Stimulated activated naive CD8-positive, alpha-beta T cell treated with anti-CD3 and anti-CD28 coated beads, Interleukin-15, amount 100 ng/mL, for 72 hours (primary cell): ENCODE data around the gene CDH4.

Experiments used
- ATAC-seq: fragments of 150-1000 bp; cut with Tn5 transposase; 2 replicates; pipeline ENCODE4 v1.10.0; 2021; ENCODE audit warnings: mild to moderate bottlenecking, moderate library complexity
- DNase-seq, 2 donors: peaks; one replicate each; pipeline ENCODE4 v3.0.0; 2021 to 2022
- H3K27ac Mint-ChIP-seq, 2 donors: one replicate each; pipeline ENCODE4 v1.8.0; 2022; ENCODE audit warnings: mild to moderate bottlenecking in 2 of 2, mixed read lengths in 2 of 2, moderate library complexity in 2 of 2
- H3K27me3 Mint-ChIP-seq: one replicate; pipeline ENCODE4 v1.8.0; 2022; ENCODE audit warnings: mixed read lengths
- H3K4me1 Mint-ChIP-seq: one replicate; pipeline ENCODE4 v1.8.0; 2022; ENCODE audit warnings: mild to moderate bottlenecking, mixed read lengths
- H3K4me3 Mint-ChIP-seq, 2 donors: one replicate each; pipeline ENCODE4 v1.8.0; 2022; ENCODE audit warnings: mild to moderate bottlenecking in 2 of 2, mixed read lengths in 2 of 2, moderate library complexity in 1 of 2
- H3K9me3 Mint-ChIP-seq, 2 donors: one replicate each; pipeline ENCODE4 v1.8.0; 2022; ENCODE audit warnings: mixed read lengths in 2 of 2

The CDH4 gene

DNA sequence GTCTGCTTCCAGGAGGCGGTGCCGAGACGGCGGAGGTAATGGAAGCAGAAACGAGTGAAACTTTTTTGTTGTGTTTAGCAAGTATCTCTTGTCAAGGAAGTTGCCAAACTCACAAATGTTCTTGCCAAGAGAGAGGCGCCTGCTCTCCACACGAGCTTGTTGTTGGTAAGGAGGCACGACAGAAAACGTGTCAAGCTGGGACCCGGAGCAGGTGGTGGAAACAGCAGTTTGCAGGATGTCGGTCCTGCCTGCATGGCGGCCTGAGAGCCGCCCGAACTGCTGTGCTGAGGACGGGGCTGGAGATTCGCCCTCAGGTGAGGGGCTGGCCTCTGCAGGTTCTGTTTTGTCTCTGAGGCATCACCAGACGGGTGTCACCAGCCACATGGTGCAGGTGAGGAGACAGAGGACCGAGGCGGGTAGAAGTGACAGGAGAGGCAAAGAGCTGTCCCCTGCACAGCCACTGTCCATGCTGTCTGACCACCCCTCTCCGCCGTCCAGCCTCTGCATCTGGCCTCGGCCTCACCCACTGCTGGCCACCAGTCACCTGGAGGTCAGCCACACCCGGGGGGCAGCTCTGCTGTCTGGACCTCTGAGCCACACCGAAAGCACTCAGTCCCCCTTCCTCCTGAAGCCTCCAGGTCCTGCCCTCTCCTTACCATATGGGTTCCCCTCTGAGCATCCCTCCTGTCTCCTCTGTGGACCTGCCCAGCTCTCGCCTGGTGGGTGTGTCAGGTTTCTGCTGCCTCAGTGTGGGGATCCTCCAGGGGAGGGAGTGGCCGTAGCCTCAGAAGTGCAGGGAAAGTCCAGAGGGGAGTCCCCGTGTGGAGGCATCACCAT, 552.1 kb downstream of the CDH4 start:
- peaks cover 23% of the 10 kb centered on the region for H3K27me3 Mint-ChIP-seq
- DNase-seq, result no peak
- no peaks in the 10 kb centered on the region for H3K9me3 Mint-ChIP-seq
- peak overlapping the region in 1 of 2 donors; percentile 2 for H3K4me3 Mint-ChIP-seq
- no peak overlapping the region for H3K27ac Mint-ChIP-seq
- H3K4me1 Mint-ChIP-seq, result peaks cover 10% of the 10 kb centered on the region
- peak; percentile 61 for ATAC-seq

- no peak overlapping the region for H3K4me3 Mint-ChIP-seq
- H3K9me3 Mint-ChIP-seq, result no peaks in the 10 kb centered on the region
- peaks cover 10% of the 10 kb centered on the region for H3K4me1 Mint-ChIP-seq
- H3K27me3 Mint-ChIP-seq, result peaks cover 23% of the 10 kb centered on the region
- no peak for DNase-seq
- no peak overlapping the region for H3K27ac Mint-ChIP-seq
- no peak for ATAC-seq
Observed at GRCh38 chr20:61804752-61805295, 552.8 kb downstream of the CDH4 start.

- DNase-seq (no peak), ATAC-seq (no peak)
- Mint-ChIP-seq H3K4me3 (no peak overlapping the region), H3K27ac (no peak overlapping the region), H3K4me1 (peaks cover 10% of the 10 kb centered on the region), H3K27me3 (peaks cover 23% of the 10 kb centered on the region), H3K9me3 (no peaks in the 10 kb centered on the region)
Observed at GRCh38 chr20:61805365-61805764, 553.3 kb downstream of the CDH4 start.

GRCh38 chr20:61805781-61806180, 553.7 kb downstream of the CDH4 start:
- Mint-ChIP-seq H3K27me3 (peaks cover 23% of the 10 kb centered on the region), H3K27ac (no peak overlapping the region), H3K9me3 (no peaks in the 10 kb centered on the region), H3K4me3 (no peak overlapping the region), H3K4me1 (peaks cover 10% of the 10 kb centered on the region)
- no peak for DNase-seq
- no peak for ATAC-seq

DNA sequence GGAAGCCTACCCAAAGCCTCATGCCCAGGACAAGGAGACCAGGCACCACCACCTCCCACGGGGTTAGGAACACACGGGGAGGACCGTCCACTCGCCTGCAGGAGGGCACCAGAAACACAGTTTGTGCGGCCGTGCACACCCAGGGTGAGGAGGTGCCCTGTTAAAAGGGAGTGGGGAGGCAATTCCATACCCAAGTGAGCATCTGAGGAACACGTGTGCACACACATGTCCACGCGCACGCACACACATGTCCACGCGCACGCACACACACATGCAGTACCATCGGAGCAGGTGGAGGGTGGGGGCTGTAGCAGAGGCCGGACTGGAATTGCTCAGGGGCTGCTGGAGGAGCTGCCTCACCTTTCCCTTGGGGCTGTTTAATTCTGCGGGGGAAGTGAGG, 554.3 kb downstream of the CDH4 start:
- no peaks in the 10 kb centered on the region for H3K9me3 Mint-ChIP-seq
- DNase-seq (no peak), ATAC-seq (no peak)
- H3K4me3 Mint-ChIP-seq, result no peak overlapping the region
- H3K27ac Mint-ChIP-seq, result no peak overlapping the region
- H3K4me1 Mint-ChIP-seq, result peaks cover 10% of the 10 kb centered on the region
- H3K27me3 Mint-ChIP-seq, result peaks cover 23% of the 10 kb centered on the region

GRCh38 chr20:61806995-61807394, 554.9 kb downstream of the CDH4 start:
- no peak overlapping the region for H3K4me3 Mint-ChIP-seq
- no peak overlapping the region for H3K27ac Mint-ChIP-seq
- H3K27me3 Mint-ChIP-seq, result peaks cover 23% of the 10 kb centered on the region
- ATAC-seq, result no peak
- H3K4me1 Mint-ChIP-seq, result peaks cover 10% of the 10 kb centered on the region
- DNase-seq, result no peak
- H3K9me3 Mint-ChIP-seq, result no peaks in the 10 kb centered on the region

GRCh38 chr20:61807471-61808160, 555.6 kb downstream of the CDH4 start:
- H3K4me3 Mint-ChIP-seq, result no peak overlapping the region
- no peak for DNase-seq
- ATAC-seq, result no peak

DNA sequence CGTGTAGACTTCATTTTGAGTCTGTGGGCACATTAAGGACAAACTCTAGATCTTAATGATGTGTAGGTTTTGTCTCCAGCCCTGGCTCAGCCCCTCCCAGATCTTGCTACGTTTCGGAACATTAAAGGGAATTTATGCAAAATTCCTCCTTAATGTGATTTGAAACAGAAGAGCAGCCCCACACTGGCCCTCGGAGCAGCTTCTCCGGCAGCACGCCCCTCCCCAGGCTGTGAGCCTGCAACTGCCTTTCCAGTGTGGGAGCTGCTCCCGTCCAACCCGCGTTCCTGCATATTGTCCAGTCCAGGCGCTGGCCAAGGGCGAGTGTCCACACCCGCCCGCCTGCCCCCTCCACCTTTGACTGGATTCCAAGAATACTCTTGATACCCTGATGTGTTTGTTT, 556.4 kb downstream of the CDH4 start:
- H3K27me3 Mint-ChIP-seq, result peaks cover 18% of the 10 kb centered on the region
- ATAC-seq (no peak), DNase-seq (no peak)
- H3K4me3 Mint-ChIP-seq, result no peak overlapping the region
- H3K9me3 Mint-ChIP-seq, result no peaks in the 10 kb centered on the region
- H3K4me1 Mint-ChIP-seq, result peaks cover 10% of the 10 kb centered on the region
- H3K27ac Mint-ChIP-seq, result no peak overlapping the region

More at GRCh38 chr20:61807471-61808160, 555.6 kb downstream of the CDH4 start:
- no peaks in the 10 kb centered on the region for H3K9me3 Mint-ChIP-seq
- no peak overlapping the region for H3K27ac Mint-ChIP-seq
- peaks cover 10% of the 10 kb centered on the region for H3K4me1 Mint-ChIP-seq
- peaks cover 23% of the 10 kb centered on the region for H3K27me3 Mint-ChIP-seq

DNA sequence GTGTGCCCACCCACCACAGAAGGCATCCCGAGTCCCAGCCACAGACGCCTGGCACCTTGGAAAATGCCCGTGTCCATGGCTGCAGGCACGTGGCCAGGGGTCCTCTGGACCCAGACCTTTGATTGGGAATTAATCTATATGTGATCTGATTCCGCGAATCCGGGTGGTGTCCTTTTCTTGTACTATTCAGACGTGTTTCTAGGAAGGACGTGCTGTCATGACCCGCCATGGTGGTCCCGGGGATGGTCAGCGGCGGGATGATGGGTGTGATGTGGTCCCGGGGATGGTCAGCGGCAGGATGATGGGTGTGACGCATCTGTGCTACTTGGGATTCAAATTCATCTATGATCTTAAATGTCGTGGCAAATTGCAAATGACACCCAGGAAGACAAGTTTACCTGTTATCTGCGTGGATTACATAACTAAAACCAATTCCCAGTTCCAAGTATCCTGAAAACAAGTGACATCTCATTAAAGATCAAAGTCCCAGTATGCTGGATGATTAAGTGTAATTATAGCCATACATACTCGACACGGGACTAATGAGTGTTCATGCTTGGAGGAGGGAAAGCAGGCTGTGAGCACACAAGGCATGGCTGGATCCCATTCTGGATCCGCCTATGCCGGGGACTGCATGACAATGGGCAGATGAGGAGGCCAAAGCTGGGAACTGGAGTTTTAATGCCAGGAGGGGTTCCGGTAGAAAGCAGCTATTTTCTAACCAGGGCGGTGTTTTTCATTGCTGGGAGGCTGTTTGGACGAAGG, 557.1 kb downstream of the CDH4 start:
- no peaks in the 10 kb centered on the region for H3K9me3 Mint-ChIP-seq
- no peak overlapping the region for H3K4me3 Mint-ChIP-seq
- H3K27ac Mint-ChIP-seq, result no peak overlapping the region
- peaks cover 8% of the 10 kb centered on the region for H3K4me1 Mint-ChIP-seq
- peaks cover 11% of the 10 kb centered on the region for H3K27me3 Mint-ChIP-seq
- no peak for DNase-seq
- ATAC-seq, result no peak

GRCh38 chr20:61810066-61810737, 558.1 kb downstream of the CDH4 start:
- DNase-seq (no peak), ATAC-seq (no peak)
- H3K9me3 Mint-ChIP-seq, result no peaks in the 10 kb centered on the region
- H3K27me3 Mint-ChIP-seq, result peaks cover under 1% of the 10 kb centered on the region
- no peaks in the 10 kb centered on the region for H3K4me1 Mint-ChIP-seq
- no peak overlapping the region for H3K27ac Mint-ChIP-seq
- no peak overlapping the region for H3K4me3 Mint-ChIP-seq

- no peaks in the 10 kb centered on the region for H3K9me3 Mint-ChIP-seq
- H3K27ac Mint-ChIP-seq, result no peak overlapping the region
- H3K4me3 Mint-ChIP-seq, result no peak overlapping the region
- DNase-seq, result no peak
- no peaks in the 10 kb centered on the region for H3K4me1 Mint-ChIP-seq
- ATAC-seq, result no peak
- no peaks in the 10 kb centered on the region for H3K27me3 Mint-ChIP-seq
Observed at GRCh38 chr20:61810738-61811135, 558.7 kb downstream of the CDH4 start.

- ATAC-seq (no peak), DNase-seq (no peak)
- no peak overlapping the region for H3K27ac Mint-ChIP-seq
- no peaks in the 10 kb centered on the region for H3K9me3 Mint-ChIP-seq
- H3K4me3 Mint-ChIP-seq, result no peak overlapping the region
- no peaks in the 10 kb centered on the region for H3K27me3 Mint-ChIP-seq
- no peaks in the 10 kb centered on the region for H3K4me1 Mint-ChIP-seq
Observed at GRCh38 chr20:61811166-61811565, 559.1 kb downstream of the CDH4 start.

DNA sequence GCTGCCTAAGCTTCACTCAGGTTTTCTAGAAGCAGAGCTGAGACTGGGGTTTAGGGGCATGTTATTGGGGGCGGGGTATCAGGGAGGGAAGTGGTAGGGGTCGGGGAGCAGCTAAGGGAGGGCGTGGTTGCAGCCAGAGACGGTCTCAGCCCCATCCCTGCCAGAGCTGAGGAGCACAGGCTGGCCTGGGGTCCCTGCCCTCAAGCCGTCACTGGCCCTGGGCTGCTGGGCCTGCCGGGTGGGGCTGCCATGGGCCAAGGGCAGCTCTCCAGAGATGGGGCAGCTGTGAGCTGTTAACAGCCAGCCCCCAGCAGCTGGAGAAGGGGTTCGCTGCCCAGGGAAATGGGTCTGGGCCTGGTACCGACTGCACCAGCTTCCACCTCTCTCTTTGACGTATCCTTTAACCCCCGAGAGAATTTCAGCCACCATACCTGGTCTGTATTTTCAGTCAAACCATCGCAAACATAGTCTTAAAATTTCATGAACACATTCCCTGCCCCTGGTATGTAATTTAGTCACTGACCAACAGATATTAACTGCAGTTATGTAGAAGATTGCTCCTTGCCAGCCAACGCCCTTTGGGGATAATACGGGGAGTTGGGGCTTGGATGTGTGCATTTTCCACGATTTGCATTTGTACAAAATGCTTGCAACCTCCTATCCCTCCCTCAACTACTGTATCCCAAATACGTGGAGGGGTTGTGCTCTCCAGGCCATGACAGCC, 560.2 kb downstream of the CDH4 start:
- Mint-ChIP-seq H3K4me3 (no peak overlapping the region), H3K9me3 (no peaks in the 10 kb centered on the region), H3K27ac (no peak overlapping the region), H3K4me1 (no peaks in the 10 kb centered on the region), H3K27me3 (no peaks in the 10 kb centered on the region)
- DNase-seq, result no peak
- no peak for ATAC-seq

DNA sequence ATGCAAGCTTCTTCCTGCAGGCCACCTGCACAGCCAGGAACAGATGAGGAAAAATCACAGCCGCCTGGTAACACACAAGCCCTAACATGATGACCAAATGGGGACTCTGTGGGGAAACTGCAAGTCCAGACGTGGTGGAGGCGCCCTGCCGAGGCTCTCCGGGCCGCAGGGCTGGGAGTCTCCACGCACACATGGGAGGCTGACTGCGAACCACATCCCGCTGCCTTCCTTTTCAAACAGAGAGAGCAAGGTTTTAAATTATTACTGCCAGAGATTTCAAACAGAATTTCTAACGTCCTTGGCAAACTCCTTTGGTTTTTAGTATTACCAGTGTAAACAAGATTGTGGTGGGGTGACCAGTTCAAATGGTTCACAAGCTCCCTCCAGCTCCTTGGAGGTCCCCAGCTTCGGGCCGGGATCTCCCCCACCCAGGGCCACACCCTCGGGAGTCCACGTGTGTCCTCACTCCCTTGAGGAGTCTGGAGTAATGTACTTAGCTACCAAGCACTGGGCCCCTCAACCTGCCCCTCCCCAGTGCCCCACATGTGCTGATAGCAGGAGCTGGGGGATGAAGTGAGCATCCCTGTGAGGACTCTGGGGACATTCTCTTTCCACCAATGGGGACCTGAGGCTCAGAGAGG, 560.9 kb downstream of the CDH4 start:
- Mint-ChIP-seq H3K27me3 (no peaks in the 10 kb centered on the region), H3K4me1 (no peaks in the 10 kb centered on the region), H3K27ac (no peak overlapping the region), H3K9me3 (no peaks in the 10 kb centered on the region), H3K4me3 (no peak overlapping the region)
- ATAC-seq (no peak), DNase-seq (no peak)
